GM19455 (cell line): ENCODE measurements around the gene NKD2.
"Not testable (repeated sequence)": the region's sequence is repeated elsewhere in the genome, so short reads cannot be mapped to it uniquely, and the experiment has no call there.

Experiments used
- ATAC-seq: cut with Tn5 transposase; IDR thresholded peaks from one replicate; pipeline ENCODE4 v1.9.1; 2021; ENCODE audit not compliant: unreplicated experiment

Gene NKD2

GRCh38 chr5:1008451-1009358 lies at the start of gene NKD2:
Gene NKD2 (plus strand): TSS chr5:1008802. CDS start chr5:1009058, 256 bp downstream.
- ATAC-seq, result no peak

- no peak for ATAC-seq
Observed at GRCh38 chr5:959581-960531, 48.7 kb upstream of the NKD2 start.

- no peak for ATAC-seq
Observed at GRCh38 chr5:960551-960950, 48.1 kb upstream of the NKD2 start.

- ATAC-seq, result no peak
Observed at GRCh38 chr5:961002-961710, 47.4 kb upstream of the NKD2 start.

- ATAC-seq, result no peak
Observed at GRCh38 chr5:961711-962240, 46.8 kb upstream of the NKD2 start.

GRCh38 chr5:962386-962785 lies 46.2 kb upstream of the NKD2 start:
- no peak for ATAC-seq

- no peak for ATAC-seq
Observed at GRCh38 chr5:962801-963200, 45.8 kb upstream of the NKD2 start.

GRCh38 chr5:963310-963672 lies 45.3 kb upstream of the NKD2 start:
- ATAC-seq, result peak; percentile 36

GRCh38 chr5:963673-964531 lies 44.7 kb upstream of the NKD2 start:
- ATAC-seq, result peak; percentile 66

- ATAC-seq, result no peak
Observed at GRCh38 chr5:964821-965220, 43.8 kb upstream of the NKD2 start.

- no peak for ATAC-seq
Observed at GRCh38 chr5:965604-966344, 42.8 kb upstream of the NKD2 start.

- ATAC-seq, result no peak
Observed at GRCh38 chr5:966345-966710, 42.3 kb upstream of the NKD2 start.

- no peak for ATAC-seq
Observed at GRCh38 chr5:966941-967340, 41.7 kb upstream of the NKD2 start.

GRCh38 chr5:968881-969280 lies 39.7 kb upstream of the NKD2 start:
- ATAC-seq, result no peak

- ATAC-seq, result no peak
Observed at GRCh38 chr5:969408-969839, 39.2 kb upstream of the NKD2 start.

- not testable (repeated sequence) for ATAC-seq
Observed at GRCh38 chr5:972575-972974, 36.0 kb upstream of the NKD2 start.

GRCh38 chr5:976849-977751 lies 31.5 kb upstream of the NKD2 start:
- ATAC-seq, result no peak

- ATAC-seq, result no peak
Observed at GRCh38 chr5:978054-978453, 30.5 kb upstream of the NKD2 start.
